ENCODE results near the gene GJA9. TPM values are rescaled to one million over a fixed set of nuclear protein-coding genes. Genes with fewer than 3 reads are reported as not detected.

GJA9 gene
- total RNA-seq, 2 experiments from 2014 or later, result not detected

- DNase-seq (no peak), ATAC-seq (no peak)
- POLR2A ChIA-PET, result interaction anchor here (0.6 to 1.3 kb wide), 2 partner anchors 159 to 842 kb away, joined by 3 read pairs; partner anchors contain the start of gene SF3A3
- no peak overlapping the region for H3K4me3 Mint-ChIP-seq
- H3K27me3 Mint-ChIP-seq, result peaks cover 11% of the 10 kb centered on the region
- TF ChIP-seq, protein P1, sequence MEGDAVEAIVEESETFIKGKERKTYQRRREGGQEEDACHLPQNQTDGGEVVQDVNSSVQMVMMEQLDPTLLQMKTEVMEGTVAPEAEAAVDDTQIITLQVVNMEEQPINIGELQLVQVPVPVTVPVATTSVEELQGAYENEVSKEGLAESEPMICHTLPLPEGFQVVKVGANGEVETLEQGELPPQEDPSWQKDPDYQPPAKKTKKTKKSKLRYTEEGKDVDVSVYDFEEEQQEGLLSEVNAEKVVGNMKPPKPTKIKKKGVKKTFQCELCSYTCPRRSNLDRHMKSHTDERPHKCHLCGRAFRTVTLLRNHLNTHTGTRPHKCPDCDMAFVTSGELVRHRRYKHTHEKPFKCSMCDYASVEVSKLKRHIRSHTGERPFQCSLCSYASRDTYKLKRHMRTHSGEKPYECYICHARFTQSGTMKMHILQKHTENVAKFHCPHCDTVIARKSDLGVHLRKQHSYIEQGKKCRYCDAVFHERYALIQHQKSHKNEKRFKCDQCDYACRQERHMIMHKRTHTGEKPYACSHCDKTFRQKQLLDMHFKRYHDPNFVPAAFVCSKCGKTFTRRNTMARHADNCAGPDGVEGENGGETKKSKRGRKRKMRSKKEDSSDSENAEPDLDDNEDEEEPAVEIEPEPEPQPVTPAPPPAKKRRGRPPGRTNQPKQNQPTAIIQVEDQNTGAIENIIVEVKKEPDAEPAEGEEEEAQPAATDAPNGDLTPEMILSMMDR (IDR thresholded peaks at IDR 0.05), result no peak
- CTCF ChIA-PET, result interaction anchor here (1.0 to 5.2 kb wide), 4 partner anchors 10 to 61 kb away, joined by 3 to 67 read pairs (median 5); no protein-coding TSS in a partner anchor
- no peak overlapping the region for H3K27ac Mint-ChIP-seq
- peaks cover 3% of the 10 kb centered on the region for H3K4me1 Mint-ChIP-seq (ENCODE audit: low read depth)
- no peaks in the 10 kb centered on the region for H3K36me3 Mint-ChIP-seq (ENCODE audit: low read depth)
- intact Hi-C loops (cut with micrococcal nuclease), result loop anchor here (10.0 kb wide), 1 partner anchor 227 kb away; no protein-coding TSS in a partner anchor
- H3K9me3 Mint-ChIP-seq, result no peaks in the 10 kb centered on the region
These were observed 49.5 kb downstream of the GJA9 start for GRCh38 chr1:38831731-38832369.

DNA sequence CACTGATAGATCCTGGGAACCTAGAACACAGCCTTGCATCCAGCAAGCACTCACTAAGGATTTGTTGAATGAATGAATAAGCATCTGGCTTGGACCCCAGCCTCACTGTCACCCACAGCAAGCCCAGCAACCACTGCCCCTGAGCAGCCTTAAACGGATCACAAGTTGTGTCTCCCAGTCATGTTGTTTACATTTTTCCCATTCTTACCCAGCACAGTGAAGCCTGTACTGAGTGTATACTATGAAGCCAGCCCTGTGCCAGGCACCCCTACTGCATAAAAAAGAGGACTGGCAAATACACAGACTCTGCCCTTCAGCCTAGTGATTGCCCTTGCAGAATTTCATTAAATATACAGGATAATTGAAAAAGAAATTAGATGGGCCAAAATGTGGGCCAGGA is 52.0 kb downstream of the GJA9 start:
- DNase-seq (no peak), ATAC-seq (no peak)
- Mint-ChIP-seq H3K27me3 (peaks cover 15% of the 10 kb centered on the region), H3K9me3 (no peaks in the 10 kb centered on the region), H3K4me3 (no peak overlapping the region), H3K27ac (no peak overlapping the region), H3K4me1 (ENCODE audit: low read depth) (no peaks in the 10 kb centered on the region), H3K36me3 (ENCODE audit: low read depth) (no peaks in the 10 kb centered on the region)
- ChIA-PET CTCF (interaction anchor here (1.1 kb wide), 1 partner anchor 10 kb away, joined by 3 read pairs; no protein-coding TSS in a partner anchor), POLR2A (no interaction called here)
- TF ChIP-seq, protein P1 (IDR thresholded peaks at IDR 0.05), result no peak
- intact Hi-C loops (cut with micrococcal nuclease), result no loop called here

GRCh38 chr1:38827318-38827717 is 54.1 kb downstream of the GJA9 start:
- CTCF ChIA-PET, result interaction anchor here (1.0 to 1.5 kb wide), 3 partner anchors 8 to 337 kb away, joined by 3 to 6 read pairs (median 3); no protein-coding TSS in a partner anchor
- H3K27ac Mint-ChIP-seq, result no peak overlapping the region

GRCh38 chr1:38826886-38827285 is 54.5 kb downstream of the GJA9 start:
- Mint-ChIP-seq H3K9me3 (no peaks in the 10 kb centered on the region), H3K27ac (no peak overlapping the region), H3K27me3 (peaks cover 24% of the 10 kb centered on the region), H3K4me3 (no peak overlapping the region), H3K4me1 (ENCODE audit: low read depth) (no peaks in the 10 kb centered on the region), H3K36me3 (ENCODE audit: low read depth) (no peaks in the 10 kb centered on the region)
- CTCF ChIA-PET, result interaction anchor here (1.0 to 1.5 kb wide), 3 partner anchors 8 to 337 kb away, joined by 3 to 6 read pairs (median 3); no protein-coding TSS in a partner anchor
- TF ChIP-seq, protein P1 (IDR thresholded peaks at IDR 0.05), result no peak
- DNase-seq (no peak), ATAC-seq (no peak)
- intact Hi-C loops (cut with micrococcal nuclease), result no loop called here
- POLR2A ChIA-PET, result no interaction called here

More at GRCh38 chr1:38827318-38827717, 54.1 kb downstream of the GJA9 start:
- POLR2A ChIA-PET, result no interaction called here
- intact Hi-C loops (cut with micrococcal nuclease), result no loop called here
- DNase-seq (no peak), ATAC-seq (no peak)
- Mint-ChIP-seq H3K4me3 (no peak overlapping the region), H3K27me3 (peaks cover 20% of the 10 kb centered on the region), H3K9me3 (no peaks in the 10 kb centered on the region), H3K4me1 (ENCODE audit: low read depth) (no peaks in the 10 kb centered on the region), H3K36me3 (ENCODE audit: low read depth) (no peaks in the 10 kb centered on the region)
- TF ChIP-seq, protein P1 (IDR thresholded peaks at IDR 0.05), result no peak

DNA sequence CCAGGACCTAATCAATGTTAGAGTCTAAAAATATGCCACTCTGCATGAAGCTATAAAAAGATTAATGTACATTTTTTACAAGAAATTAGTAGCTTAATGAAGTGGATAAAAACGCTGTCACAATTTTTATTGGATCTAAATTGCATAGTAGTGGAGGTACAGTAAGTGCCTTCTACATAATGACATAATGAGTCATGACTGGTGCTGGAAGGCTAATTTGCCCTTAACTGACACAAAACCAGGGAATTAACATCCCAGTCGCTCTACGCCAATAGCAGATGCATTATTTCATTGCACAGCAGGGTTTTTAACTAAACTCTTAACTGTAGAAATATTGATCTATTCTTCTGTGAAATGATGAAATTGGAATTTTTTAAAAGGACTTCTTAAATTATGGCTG is 55.1 kb downstream of the GJA9 start:
- Mint-ChIP-seq H3K4me1 (ENCODE audit: low read depth) (no peaks in the 10 kb centered on the region), H3K4me3 (no peak overlapping the region), H3K9me3 (no peaks in the 10 kb centered on the region), H3K36me3 (ENCODE audit: low read depth) (no peaks in the 10 kb centered on the region), H3K27ac (no peak overlapping the region), H3K27me3 (peaks cover 28% of the 10 kb centered on the region)
- TF ChIP-seq, protein P1 (IDR thresholded peaks at IDR 0.05), result no peak
- CTCF ChIA-PET, result interaction anchor here (1.5 to 8.3 kb wide), 2 partner anchors 7 to 336 kb away, joined by 3 to 67 read pairs; no protein-coding TSS in a partner anchor
- POLR2A ChIA-PET, result no interaction called here
- ATAC-seq (no peak), DNase-seq (no peak)
- intact Hi-C loops (cut with micrococcal nuclease), result no loop called here
